ENCODE measurements around the gene GJB3.
"Not testable (repeated sequence)": the region's sequence is repeated elsewhere in the genome, so short reads cannot be mapped to it uniquely, and the experiment has no call there.

The GJB3 gene

DNA sequence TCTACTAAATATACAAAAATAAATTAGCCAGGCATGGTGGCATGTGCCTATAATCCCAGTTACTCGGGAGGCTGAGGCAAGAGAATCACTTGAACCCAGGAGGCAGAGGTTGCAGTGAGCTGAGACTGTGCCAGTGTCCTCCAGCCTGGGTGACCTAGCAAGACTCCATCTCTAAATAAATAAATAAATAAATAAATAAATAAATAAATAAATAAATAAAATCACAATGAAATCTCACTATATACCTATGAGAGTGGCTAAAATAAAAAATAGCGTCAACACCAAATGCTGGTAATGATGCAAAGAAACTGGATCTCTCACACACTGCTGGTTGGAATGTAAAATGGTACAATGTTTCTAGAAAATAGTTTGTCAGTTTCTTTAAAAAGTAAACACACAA is 37.8 kb downstream of the GJB3 start:
- H3K27ac ChIP-seq (ENCODE audit: low read depth, low read length); H3K27me3 ChIP-seq (ENCODE audit: control insufficient read depth in 1 of 2, insufficient read depth in 2 of 2, low read length in 2 of 2); H3K9ac ChIP-seq (ENCODE audit: low read depth in 1 of 2, low read length in 2 of 2); H3K4me1 ChIP-seq (ENCODE audit: control insufficient read depth in 1 of 2, insufficient read depth in 2 of 2, low read length in 2 of 2); H3K4me3 ChIP-seq (ENCODE audit: low read depth in 1 of 2, low read length in 2 of 2); H3K36me3 ChIP-seq (ENCODE audit: control insufficient read depth in 1 of 2, insufficient read depth in 2 of 2, low read length in 2 of 2); H3K9me3 ChIP-seq (ENCODE audit: control insufficient read depth in 1 of 2, low read length in 2 of 2): not testable (repeated sequence)

DNA sequence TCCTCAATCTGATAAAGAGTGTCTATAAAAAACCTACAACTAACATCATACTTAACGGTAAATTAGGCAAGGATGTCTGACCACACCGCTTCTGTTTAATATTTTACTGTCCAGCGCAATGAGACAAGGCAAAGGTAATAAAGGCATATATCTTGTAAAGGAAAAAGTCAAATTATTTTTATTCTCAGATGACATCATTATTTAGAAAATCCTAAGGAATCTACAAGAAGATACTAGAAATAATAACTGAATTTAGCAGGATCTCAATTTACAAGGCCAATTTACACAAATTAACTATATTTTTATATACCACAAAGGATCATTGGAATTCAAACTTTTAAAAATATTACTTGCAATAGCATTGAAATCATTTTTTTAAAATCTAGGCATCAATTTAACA is 41.2 kb downstream of the GJB3 start:
- Histone ChIP-seq H3K9ac (ENCODE audit: low read depth in 1 of 2, low read length in 2 of 2) (no peak overlapping the region), H3K4me1 (ENCODE audit: control insufficient read depth in 1 of 2, insufficient read depth in 2 of 2, low read length in 2 of 2) (no peaks in the 10 kb centered on the region), H3K27ac (ENCODE audit: low read depth, low read length) (no peak overlapping the region), H3K4me3 (ENCODE audit: low read depth in 1 of 2, low read length in 2 of 2) (no peak overlapping the region), H3K27me3 (ENCODE audit: control insufficient read depth in 1 of 2, insufficient read depth in 2 of 2, low read length in 2 of 2) (no peaks in the 10 kb centered on the region), H3K36me3 (ENCODE audit: control insufficient read depth in 1 of 2, insufficient read depth in 2 of 2, low read length in 2 of 2) (no peaks in the 10 kb centered on the region), H3K9me3 (ENCODE audit: control insufficient read depth in 1 of 2, low read length in 2 of 2) (peaks cover 0 to 2% of the 10 kb centered on the region in 2 donors)

DNA sequence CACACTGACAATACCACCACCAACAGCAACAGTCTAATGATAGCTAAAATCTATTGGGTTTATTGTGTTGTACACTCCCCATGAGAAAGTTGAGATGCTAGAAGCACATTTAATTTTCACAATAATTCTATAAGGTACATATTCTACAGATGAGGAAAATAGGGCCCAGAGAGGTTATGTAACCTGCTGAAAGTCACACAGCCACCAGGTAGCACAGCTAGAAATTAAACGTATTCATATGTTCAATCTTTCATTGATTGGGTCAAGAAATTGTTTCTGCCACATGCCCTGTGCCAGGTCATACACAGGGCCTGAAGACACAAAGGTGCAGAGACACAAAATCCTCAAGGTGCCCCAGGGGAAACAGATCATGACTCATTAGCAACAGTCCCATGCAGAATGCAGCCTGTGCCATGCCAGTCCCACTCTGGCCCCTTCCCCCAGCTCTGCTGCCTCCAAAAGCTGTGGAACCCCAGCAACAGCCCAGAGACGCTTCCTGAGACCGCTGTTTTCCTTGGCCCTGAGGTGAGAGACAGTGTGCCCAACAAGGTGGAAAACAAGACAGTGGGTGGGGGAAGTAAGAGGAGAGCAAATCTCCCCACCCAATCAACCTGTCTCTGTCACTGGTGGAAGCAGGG is 43.9 kb downstream of the GJB3 start:
- Histone ChIP-seq H3K27me3 (ENCODE audit: control insufficient read depth in 1 of 2, insufficient read depth in 2 of 2, low read length in 2 of 2) (no peaks in the 10 kb centered on the region), H3K9me3 (ENCODE audit: control insufficient read depth in 1 of 2, low read length in 2 of 2) (peaks cover 0 to 2% of the 10 kb centered on the region in 2 donors), H3K36me3 (ENCODE audit: control insufficient read depth in 1 of 2, insufficient read depth in 2 of 2, low read length in 2 of 2) (no peaks in the 10 kb centered on the region), H3K4me1 (ENCODE audit: control insufficient read depth in 1 of 2, insufficient read depth in 2 of 2, low read length in 2 of 2) (no peaks in the 10 kb centered on the region), H3K4me3 (ENCODE audit: low read depth in 1 of 2, low read length in 2 of 2) (no peak overlapping the region), H3K27ac (ENCODE audit: low read depth, low read length) (no peak overlapping the region), H3K9ac (ENCODE audit: low read depth in 1 of 2, low read length in 2 of 2) (no peak overlapping the region)

DNA sequence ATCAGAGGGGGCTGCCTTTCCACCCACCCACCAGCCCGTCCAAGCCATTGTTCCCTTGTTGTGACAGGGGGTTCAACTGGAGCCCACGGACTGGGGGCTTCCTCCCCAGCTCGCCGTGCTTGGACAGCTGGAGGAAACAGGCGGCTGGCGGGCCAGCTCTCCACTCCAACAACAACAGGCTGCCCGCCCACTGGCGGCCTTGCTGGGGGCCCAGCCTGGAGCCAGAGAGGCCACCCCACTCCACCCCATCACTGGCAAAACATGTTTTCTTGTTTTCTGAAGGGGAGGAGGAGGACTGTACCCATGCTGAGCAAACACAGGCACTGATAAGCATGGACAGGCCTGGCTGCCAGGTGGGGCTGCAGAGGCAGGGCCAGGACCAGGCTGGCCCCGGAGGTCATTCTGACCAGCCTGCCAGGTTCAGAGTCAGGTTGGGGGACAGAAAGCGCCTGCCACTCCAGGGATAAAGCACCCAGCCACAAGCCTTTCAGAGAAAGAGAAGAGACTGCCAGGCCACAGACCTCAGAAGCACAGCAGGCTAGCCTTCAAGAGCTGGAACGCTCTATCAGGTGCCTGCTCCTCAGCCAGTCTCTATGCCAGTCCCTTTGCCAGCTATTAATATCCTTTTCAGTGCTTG is 44.6 kb downstream of the GJB3 start:
- H3K27ac ChIP-seq (ENCODE audit: low read depth, low read length), result no peak overlapping the region
- no peaks in the 10 kb centered on the region for H3K27me3 ChIP-seq (ENCODE audit: control insufficient read depth in 1 of 2, insufficient read depth in 2 of 2, low read length in 2 of 2)
- no peak overlapping the region for H3K4me3 ChIP-seq (ENCODE audit: low read depth in 1 of 2, low read length in 2 of 2)
- peaks cover 0 to 2% of the 10 kb centered on the region in 2 donors for H3K9me3 ChIP-seq (ENCODE audit: control insufficient read depth in 1 of 2, low read length in 2 of 2)
- H3K9ac ChIP-seq (ENCODE audit: low read depth in 1 of 2, low read length in 2 of 2), result no peak overlapping the region
- no peaks in the 10 kb centered on the region for H3K36me3 ChIP-seq (ENCODE audit: control insufficient read depth in 1 of 2, insufficient read depth in 2 of 2, low read length in 2 of 2)
- H3K4me1 ChIP-seq (ENCODE audit: control insufficient read depth in 1 of 2, insufficient read depth in 2 of 2, low read length in 2 of 2), result no peaks in the 10 kb centered on the region

DNA sequence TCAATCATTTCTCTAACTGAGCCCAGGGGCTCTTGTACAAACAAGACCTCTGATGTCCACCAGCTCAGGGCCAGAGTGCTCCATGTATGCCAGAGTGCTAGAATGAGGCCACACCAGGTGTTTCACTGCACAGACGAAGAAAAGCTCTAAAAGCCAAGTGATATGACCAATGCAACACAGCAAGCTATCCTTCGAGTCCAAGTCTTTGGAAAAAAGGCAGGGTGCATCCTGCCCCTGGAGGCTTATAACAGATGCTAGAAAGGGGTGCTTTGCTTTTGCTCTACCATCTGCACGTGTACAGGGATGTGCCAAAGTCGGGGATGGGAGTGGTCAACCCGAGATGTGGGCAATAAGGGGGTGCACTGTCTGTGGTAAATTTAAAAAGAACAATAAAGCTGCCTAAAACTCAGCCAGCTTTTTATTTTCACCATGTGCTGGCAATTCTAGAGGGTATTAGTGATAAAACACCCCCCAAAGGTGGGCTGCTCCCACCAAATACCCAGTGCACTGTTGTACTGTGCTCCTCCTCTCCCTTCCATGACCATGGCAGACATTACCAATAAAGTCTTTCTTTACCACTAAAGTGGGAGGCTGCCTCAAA is 46.4 kb downstream of the GJB3 start:
- Histone ChIP-seq H3K27ac (ENCODE audit: low read depth, low read length) (no peak overlapping the region), H3K27me3 (ENCODE audit: control insufficient read depth in 1 of 2, insufficient read depth in 2 of 2, low read length in 2 of 2) (no peaks in the 10 kb centered on the region), H3K36me3 (ENCODE audit: control insufficient read depth in 1 of 2, insufficient read depth in 2 of 2, low read length in 2 of 2) (no peaks in the 10 kb centered on the region), H3K4me1 (ENCODE audit: control insufficient read depth in 1 of 2, insufficient read depth in 2 of 2, low read length in 2 of 2) (no peaks in the 10 kb centered on the region), H3K9ac (ENCODE audit: low read depth in 1 of 2, low read length in 2 of 2) (no peak overlapping the region), H3K4me3 (ENCODE audit: low read depth in 1 of 2, low read length in 2 of 2) (no peak overlapping the region), H3K9me3 (ENCODE audit: control insufficient read depth in 1 of 2, low read length in 2 of 2) (peaks cover 0 to 2% of the 10 kb centered on the region in 2 donors)

DNA sequence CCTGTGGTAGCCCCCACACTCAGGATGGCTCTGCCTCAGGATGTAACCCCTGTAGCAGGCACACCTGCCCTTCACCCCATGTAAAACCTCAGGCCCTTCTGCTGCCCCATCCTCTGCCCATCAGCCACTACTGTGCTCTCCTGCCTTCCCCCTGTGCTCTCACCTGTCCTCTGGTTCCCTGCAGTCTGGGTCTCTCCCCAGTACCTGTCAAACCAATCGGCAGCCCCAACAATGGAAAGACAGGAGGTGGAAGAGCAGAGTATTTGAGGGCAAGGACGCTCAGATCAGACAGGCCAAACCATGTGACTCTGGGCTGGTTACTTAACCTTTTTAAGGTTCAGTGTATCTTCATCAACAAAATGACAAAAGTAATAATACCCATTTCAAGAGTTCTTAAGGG is 47.6 kb downstream of the GJB3 start:
- H3K9me3 ChIP-seq (ENCODE audit: control insufficient read depth in 1 of 2, low read length in 2 of 2), result peaks cover 0 to 2% of the 10 kb centered on the region in 2 donors
- no peak overlapping the region for H3K9ac ChIP-seq (ENCODE audit: low read depth in 1 of 2, low read length in 2 of 2)
- H3K27me3 ChIP-seq (ENCODE audit: control insufficient read depth in 1 of 2, insufficient read depth in 2 of 2, low read length in 2 of 2), result no peaks in the 10 kb centered on the region
- H3K27ac ChIP-seq (ENCODE audit: low read depth, low read length), result no peak overlapping the region
- no peaks in the 10 kb centered on the region for H3K4me1 ChIP-seq (ENCODE audit: control insufficient read depth in 1 of 2, insufficient read depth in 2 of 2, low read length in 2 of 2)
- H3K36me3 ChIP-seq (ENCODE audit: control insufficient read depth in 1 of 2, insufficient read depth in 2 of 2, low read length in 2 of 2), result no peaks in the 10 kb centered on the region
- no peak overlapping the region for H3K4me3 ChIP-seq (ENCODE audit: low read depth in 1 of 2, low read length in 2 of 2)

DNA sequence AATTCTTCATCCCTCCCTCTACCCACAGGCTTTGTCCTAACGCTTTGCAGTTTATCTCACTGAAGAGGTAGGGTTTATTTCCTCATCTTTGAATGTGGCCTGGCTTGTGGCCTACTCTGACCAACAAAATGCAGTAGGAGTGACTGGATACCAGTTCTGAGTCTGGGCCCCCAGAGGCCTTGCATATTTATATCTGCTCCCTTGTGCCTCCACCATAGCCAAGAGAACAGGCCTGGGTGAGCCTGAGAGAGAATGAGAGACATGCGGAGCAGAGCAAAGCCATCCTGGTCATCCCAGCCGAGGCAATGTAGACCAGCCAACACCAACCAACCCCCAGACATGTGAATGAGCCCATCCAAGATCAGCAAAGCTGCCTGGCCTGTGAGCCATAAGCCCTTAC is 48.2 kb downstream of the GJB3 start:
- no peaks in the 10 kb centered on the region for H3K9me3 ChIP-seq (ENCODE audit: control insufficient read depth in 1 of 2, low read length in 2 of 2)
- H3K4me1 ChIP-seq (ENCODE audit: control insufficient read depth in 1 of 2, insufficient read depth in 2 of 2, low read length in 2 of 2), result no peaks in the 10 kb centered on the region
- no peak overlapping the region for H3K4me3 ChIP-seq (ENCODE audit: low read depth in 1 of 2, low read length in 2 of 2)
- no peak overlapping the region for H3K27ac ChIP-seq (ENCODE audit: low read depth, low read length)
- no peak overlapping the region for H3K9ac ChIP-seq (ENCODE audit: low read depth in 1 of 2, low read length in 2 of 2)
- H3K36me3 ChIP-seq (ENCODE audit: control insufficient read depth in 1 of 2, insufficient read depth in 2 of 2, low read length in 2 of 2), result no peaks in the 10 kb centered on the region
- H3K27me3 ChIP-seq (ENCODE audit: control insufficient read depth in 1 of 2, insufficient read depth in 2 of 2, low read length in 2 of 2), result no peaks in the 10 kb centered on the region

DNA sequence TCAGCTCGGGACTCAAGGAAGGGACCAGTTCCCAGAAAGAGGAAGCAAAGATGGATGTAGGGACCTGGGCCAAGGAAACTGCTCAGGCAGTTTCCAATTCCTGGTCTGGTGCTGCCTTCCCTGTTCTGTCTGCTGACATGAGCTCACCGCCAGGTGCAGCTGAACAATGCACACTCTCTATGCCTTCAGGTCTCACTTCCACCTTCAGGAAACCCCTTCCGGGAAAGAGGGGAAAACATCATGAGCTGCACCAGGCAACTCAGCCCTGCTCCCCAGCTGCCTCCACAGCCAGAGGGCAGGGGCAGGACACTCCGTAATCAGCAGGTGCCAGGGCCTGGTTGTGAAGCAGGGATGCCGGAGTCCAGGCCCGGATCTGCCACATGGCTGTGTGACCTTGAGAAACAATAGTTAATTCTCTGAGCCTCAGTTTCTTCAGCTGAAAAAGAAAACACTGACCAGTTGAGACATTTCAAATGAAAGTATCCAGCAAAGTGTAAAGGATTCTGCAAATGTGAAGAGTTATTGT is 50.8 kb downstream of the GJB3 start:
- no peaks in the 10 kb centered on the region for H3K9me3 ChIP-seq (ENCODE audit: control insufficient read depth in 1 of 2, low read length in 2 of 2)

DNA sequence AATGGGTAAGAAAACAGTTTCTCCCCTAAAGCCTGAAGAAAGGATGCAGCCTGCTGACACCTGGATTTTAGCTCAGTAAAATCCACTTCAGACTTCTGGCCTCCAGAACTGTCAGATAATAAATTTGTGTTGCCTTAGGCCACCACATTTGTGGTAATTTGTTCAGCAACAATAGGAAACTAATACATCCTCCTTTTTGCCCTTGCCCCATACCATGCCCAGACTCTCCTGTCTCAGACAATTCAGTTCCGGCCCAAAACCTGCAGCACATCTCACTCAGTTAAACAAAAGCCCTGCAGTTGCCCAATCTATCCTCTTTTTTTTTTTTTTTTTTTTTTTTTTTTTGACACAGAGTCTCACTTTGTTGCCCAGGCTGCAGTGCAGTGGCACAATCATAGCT is 52.7 kb downstream of the GJB3 start:
- no peak overlapping the region for H3K4me3 ChIP-seq (ENCODE audit: low read depth in 1 of 2, low read length in 2 of 2)
- no peak overlapping the region for H3K27ac ChIP-seq (ENCODE audit: low read depth, low read length)
- no peaks in the 10 kb centered on the region for H3K27me3 ChIP-seq (ENCODE audit: control insufficient read depth in 1 of 2, insufficient read depth in 2 of 2, low read length in 2 of 2)
- H3K36me3 ChIP-seq (ENCODE audit: control insufficient read depth in 1 of 2, insufficient read depth in 2 of 2, low read length in 2 of 2), result no peaks in the 10 kb centered on the region
- H3K9ac ChIP-seq (ENCODE audit: low read depth in 1 of 2, low read length in 2 of 2), result no peak overlapping the region
- H3K4me1 ChIP-seq (ENCODE audit: control insufficient read depth in 1 of 2, insufficient read depth in 2 of 2, low read length in 2 of 2), result no peaks in the 10 kb centered on the region
- no peaks in the 10 kb centered on the region for H3K9me3 ChIP-seq (ENCODE audit: control insufficient read depth in 1 of 2, low read length in 2 of 2)

More for the DNA sequence above, 50.8 kb downstream of the GJB3 start:
- no peak overlapping the region for H3K4me3 ChIP-seq (ENCODE audit: low read depth in 1 of 2, low read length in 2 of 2)
- no peaks in the 10 kb centered on the region for H3K4me1 ChIP-seq (ENCODE audit: control insufficient read depth in 1 of 2, insufficient read depth in 2 of 2, low read length in 2 of 2)
- no peak overlapping the region for H3K27ac ChIP-seq (ENCODE audit: low read depth, low read length)
- H3K9ac ChIP-seq (ENCODE audit: low read depth in 1 of 2, low read length in 2 of 2), result no peak overlapping the region
- no peaks in the 10 kb centered on the region for H3K27me3 ChIP-seq (ENCODE audit: control insufficient read depth in 1 of 2, insufficient read depth in 2 of 2, low read length in 2 of 2)
- H3K36me3 ChIP-seq (ENCODE audit: control insufficient read depth in 1 of 2, insufficient read depth in 2 of 2, low read length in 2 of 2), result no peaks in the 10 kb centered on the region

Measured in duodenal mucosa (tissue), 2 donors.